Adrenal gland (tissue), 12 donors: ENCODE measurements around the gene SMG6. TPM values are rescaled to one million over a fixed set of nuclear protein-coding genes. Genes with fewer than 3 reads are reported as not detected.

Experiments
- DNase-seq, 7 donors: peaks; one replicate each; pipeline ENCODE4 v3.0.0-alpha.2; 2019 to 2020
- H3K27ac ChIP-seq, 5 donors: fragments of 200-600 bp; sonication (generic) in 4 of 5; 1 replicate in 3 of 5; 2 replicates in 2 of 5; pipeline versions ENCODE4 v1.5.1 to v1.8.0; 2016 to 2020; ENCODE audit warnings: mild to moderate bottlenecking in 1 of 5
- H3K27me3 ChIP-seq: fragments of 200-600 bp; 2 replicates; pipeline ENCODE4 v1.8.0; 2021
- H3K36me3 ChIP-seq, 2 donors: fragments of 200-600 bp; replicated peaks in 1 of 2; 1 replicate in 1 of 2; 2 replicates in 1 of 2; pipeline versions ENCODE4 v1.5.1 to v1.8.0; 2018 to 2022
- H3K4me1 ChIP-seq, 2 donors: fragments of 200-600 bp; replicated peaks in 1 of 2; 1 replicate in 1 of 2; 2 replicates in 1 of 2; pipeline versions ENCODE4 v1.5.1 to v1.8.0; 2018 to 2021
- H3K4me3 ChIP-seq, 4 donors: fragments of 200-600 bp; sonication (generic) in 3 of 4; one replicate each; pipeline ENCODE4 v1.5.1; 2016 to 2018
- H3K9me3 ChIP-seq, 3 donors: fragments of 200-600 bp; sonication (generic) in 1 of 3; replicated peaks in 1 of 3; 1 replicate in 2 of 3; 2 replicates in 1 of 3; pipeline versions ENCODE4 v1.5.1 to v1.8.0; 2016 to 2021
- CTCF ChIP-seq, 6 experiments: fragments of 450-650 bp in 4 of 6; fragments of 200-600 bp in 2 of 6; sonication (generic) in 1 of 6; IDR thresholded peaks; 1 replicate in 5 of 6; 2 replicates in 1 of 6; pipeline versions ENCODE4 v1.5.1 to v1.8.0; 2016 to 2021; ENCODE audit warnings: antibody characterized with exemption in 6 of 6, mild to moderate bottlenecking in 2 of 6, moderate library complexity in 1 of 6
- POLR2A ChIP-seq, 2 donors: fragments of 450-650 bp; IDR thresholded peaks; one replicate each; pipeline ENCODE4 v1.6.1; 2017; ENCODE audit warnings: antibody characterized with exemption in 2 of 2, mild to moderate bottlenecking in 2 of 2, moderate library complexity in 1 of 2
- WGBS, 4 donors: extraction: QIAGEN DNeasy Blood & Tissue Kit in 2 of 4; methylation state at CpG; one replicate each; pipeline versions ENCODE4 v1.1.5 to v1.1.7; 2013 to 2017; 5-methylcytosine and 5-hydroxymethylcytosine counted together
- intact Hi-C, 2 donors: fragments of 100-400 bp; cut with DNase I; formaldehyde crosslinking; loops; one replicate each; pipeline versions ENCODE4 v1.14.1 to v1.15.0; 2022 to 2023
- polyA plus RNA-seq, 3 donors: library from polyadenylated mRNA; stranded (reverse); fragments of 200-250 nt in 2 of 3; fragments of 350-450 nt in 1 of 3; fragmentation: Illumina TruSeq in 1 of 3; extraction: RNeasy Lipid Tissue Mini Kit (QIAGEN cat#74804) in 1 of 3; gene quantifications; one replicate each; pipeline ENCODE4 v1.2.3, GENCODE V29; 2013 to 2014
- total RNA-seq, 9 donors: library from RNA; depleted of rRNA in 4 of 9; stranded (reverse); fragments of >200 nt in 4 of 9; fragments of 120-200 nt in 1 of 9; fragmentation: NEBNext Ultra II Directional in 1 of 9; extraction: Animal tissue kit (Norgen Biotek cat#: 25700) in 1 of 9; gene quantifications; one replicate each; pipeline versions ENCODE4 v1.1.0 to v1.2.4, GENCODE V29; 2013 to 2023
- donor health status: healthy with polysubstance abuse.
- donor health status: Bipolar disorder and iron deficiency.
- donor health status: DM: yes; HTN: yes; CAD: no.
- donor health status: DM: no; HTN: no; CAD: no.
- donor health status: DM: no; HTN: no; CAD: no.
- donor health status: DM: yes; HTN: yes; CAD: no.

Gene SMG6
- total and polyA plus RNA-seq, 12 donors = 15.9 to 85.1 (median 44.0) TPM

- intact Hi-C loops = no loop called here
- H3K9me3 ChIP-seq = no peaks in the 10 kb centered on the region
- H3K36me3 ChIP-seq = peaks cover 0 to 47% of the 10 kb centered on the region in 2 donors
- peaks cover 15 to 29% of the 10 kb centered on the region in 2 donors for H3K4me1 ChIP-seq
- H3K4me3 ChIP-seq = no peak overlapping the region
- TF ChIP-seq POLR2A (IDR thresholded peaks at IDR 0.05) (no peak), CTCF (IDR thresholded peaks at IDR 0.05) (no peak)
- peak overlapping the region in 3 of 5 donors; percentile 91 to 100 (median 93) for H3K27ac ChIP-seq
- WGBS, 4 donors = 83 to 94% (median 92%) methylated on average over 3 to 7 of the region's 7 CpGs
- peak in 2 of 7 donors; percentile 26 to 54 for DNase-seq
- H3K27me3 ChIP-seq = no peaks in the 10 kb centered on the region
Observed at GRCh38 chr17:2040219-2040827, 263.3 kb downstream of the SMG6 start.

GRCh38 chr17:2037155-2037554 is 266.4 kb downstream of the SMG6 start:
- Histone ChIP-seq H3K27me3 (no peaks in the 10 kb centered on the region), H3K4me1 (peaks cover 8 to 10% of the 10 kb centered on the region in 2 donors), H3K9me3 (no peaks in the 10 kb centered on the region), H3K4me3 (no peak overlapping the region), H3K27ac (no peak overlapping the region), H3K36me3 (peaks cover 0 to 39% of the 10 kb centered on the region in 2 donors)
- intact Hi-C loops = no loop called here
- DNase-seq = no peak
- TF ChIP-seq POLR2A (IDR thresholded peaks at IDR 0.05) (no peak), CTCF (IDR thresholded peaks at IDR 0.05) (no peak)
- 86 to 92% (median 88%) methylated on average over 9 to 10 of the region's 10 CpGs for WGBS, 4 donors

GRCh38 chr17:2035541-2036488 is 267.8 kb downstream of the SMG6 start:
- Histone ChIP-seq H3K27me3 (no peaks in the 10 kb centered on the region), H3K36me3 (peaks cover 0 to 39% of the 10 kb centered on the region in 2 donors), H3K27ac (no peak overlapping the region), H3K9me3 (no peaks in the 10 kb centered on the region), H3K4me1 (peaks cover 3 to 5% of the 10 kb centered on the region in 2 donors), H3K4me3 (no peak overlapping the region)
- WGBS, 4 donors = 80 to 92% (median 90%) methylated on average over 4 to 29 of the region's 29 CpGs
- TF ChIP-seq POLR2A (IDR thresholded peaks at IDR 0.05) (no peak), CTCF (IDR thresholded peaks at IDR 0.05) (no peak)
- intact Hi-C loops = no loop called here
- DNase-seq = no peak

GRCh38 chr17:2034806-2035540 is 268.6 kb downstream of the SMG6 start:
- Histone ChIP-seq H3K4me3 (no peak overlapping the region), H3K27ac (no peak overlapping the region), H3K4me1 (peaks cover 0 to 7% of the 10 kb centered on the region in 2 donors), H3K9me3 (no peaks in the 10 kb centered on the region), H3K36me3 (peaks cover 0 to 32% of the 10 kb centered on the region in 2 donors), H3K27me3 (no peaks in the 10 kb centered on the region)
- intact Hi-C loops = no loop called here
- WGBS, 4 donors = 56 to 73% (median 62%) methylated on average over 2 to 9 of the region's 9 CpGs
- no peak for DNase-seq
- TF ChIP-seq CTCF (IDR thresholded peaks at IDR 0.05) = no peak
